SJCRH30 (cell line): ENCODE results near the gene RNF20. TPM values are rescaled to one million over a fixed set of nuclear protein-coding genes. Genes with fewer than 3 reads are reported as not detected.
A peak's percentile ranks its signal among the peaks of the same experiment; 100 is the strongest.

ENCODE experiments used
- DNase-seq, 2 experiments: peaks; one replicate each; pipeline ENCODE4 v3.0.0-alpha.2; 2015 to 2020
- H3K27ac ChIP-seq: fragments of 250-450 bp; sonication (Bioruptor Pico); 2 replicates; pipeline ENCODE4 v1.5.1; 2020; ENCODE audit warnings: mild to moderate bottlenecking, moderate library complexity
- H3K27me3 ChIP-seq: fragments of 250-450 bp; sonication (Bioruptor Pico); 2 replicates; pipeline ENCODE4 v1.5.1; 2020; ENCODE audit warnings: mild to moderate bottlenecking, moderate library complexity
- H3K36me3 ChIP-seq: fragments of 250-450 bp; sonication (Bioruptor Pico); 2 replicates; pipeline ENCODE4 v1.5.1; 2020; ENCODE audit warnings: mild to moderate bottlenecking, moderate library complexity
- H3K4me1 ChIP-seq: fragments of 250-450 bp; sonication (Bioruptor Pico); 2 replicates; pipeline ENCODE4 v1.5.1; 2020; ENCODE audit warnings: mild to moderate bottlenecking, moderate library complexity
- H3K4me3 ChIP-seq: fragments of 250-450 bp; sonication (Bioruptor Pico); 2 replicates; pipeline ENCODE4 v1.5.1; 2020; ENCODE audit warnings: mild to moderate bottlenecking, moderate library complexity
- H3K9me3 ChIP-seq: fragments of 250-450 bp; sonication (Bioruptor Pico); replicated peaks from 2 replicates; pipeline ENCODE4 v1.5.1; 2020; ENCODE audit warnings: mild to moderate bottlenecking, moderate library complexity
- total RNA-seq: library from RNA; depleted of rRNA; stranded (reverse); fragments of >200 nt; shearing (Covaris generic); gene quantifications from 2 replicates; pipeline ENCODE4 v1.2.3, GENCODE V29; 2014; rRNA removed

Gene RNF20, protein sequence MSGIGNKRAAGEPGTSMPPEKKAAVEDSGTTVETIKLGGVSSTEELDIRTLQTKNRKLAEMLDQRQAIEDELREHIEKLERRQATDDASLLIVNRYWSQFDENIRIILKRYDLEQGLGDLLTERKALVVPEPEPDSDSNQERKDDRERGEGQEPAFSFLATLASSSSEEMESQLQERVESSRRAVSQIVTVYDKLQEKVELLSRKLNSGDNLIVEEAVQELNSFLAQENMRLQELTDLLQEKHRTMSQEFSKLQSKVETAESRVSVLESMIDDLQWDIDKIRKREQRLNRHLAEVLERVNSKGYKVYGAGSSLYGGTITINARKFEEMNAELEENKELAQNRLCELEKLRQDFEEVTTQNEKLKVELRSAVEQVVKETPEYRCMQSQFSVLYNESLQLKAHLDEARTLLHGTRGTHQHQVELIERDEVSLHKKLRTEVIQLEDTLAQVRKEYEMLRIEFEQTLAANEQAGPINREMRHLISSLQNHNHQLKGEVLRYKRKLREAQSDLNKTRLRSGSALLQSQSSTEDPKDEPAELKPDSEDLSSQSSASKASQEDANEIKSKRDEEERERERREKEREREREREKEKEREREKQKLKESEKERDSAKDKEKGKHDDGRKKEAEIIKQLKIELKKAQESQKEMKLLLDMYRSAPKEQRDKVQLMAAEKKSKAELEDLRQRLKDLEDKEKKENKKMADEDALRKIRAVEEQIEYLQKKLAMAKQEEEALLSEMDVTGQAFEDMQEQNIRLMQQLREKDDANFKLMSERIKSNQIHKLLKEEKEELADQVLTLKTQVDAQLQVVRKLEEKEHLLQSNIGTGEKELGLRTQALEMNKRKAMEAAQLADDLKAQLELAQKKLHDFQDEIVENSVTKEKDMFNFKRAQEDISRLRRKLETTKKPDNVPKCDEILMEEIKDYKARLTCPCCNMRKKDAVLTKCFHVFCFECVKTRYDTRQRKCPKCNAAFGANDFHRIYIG
- 48.1 and 51.3 TPM in 2 replicates for total RNA-seq

DNA sequence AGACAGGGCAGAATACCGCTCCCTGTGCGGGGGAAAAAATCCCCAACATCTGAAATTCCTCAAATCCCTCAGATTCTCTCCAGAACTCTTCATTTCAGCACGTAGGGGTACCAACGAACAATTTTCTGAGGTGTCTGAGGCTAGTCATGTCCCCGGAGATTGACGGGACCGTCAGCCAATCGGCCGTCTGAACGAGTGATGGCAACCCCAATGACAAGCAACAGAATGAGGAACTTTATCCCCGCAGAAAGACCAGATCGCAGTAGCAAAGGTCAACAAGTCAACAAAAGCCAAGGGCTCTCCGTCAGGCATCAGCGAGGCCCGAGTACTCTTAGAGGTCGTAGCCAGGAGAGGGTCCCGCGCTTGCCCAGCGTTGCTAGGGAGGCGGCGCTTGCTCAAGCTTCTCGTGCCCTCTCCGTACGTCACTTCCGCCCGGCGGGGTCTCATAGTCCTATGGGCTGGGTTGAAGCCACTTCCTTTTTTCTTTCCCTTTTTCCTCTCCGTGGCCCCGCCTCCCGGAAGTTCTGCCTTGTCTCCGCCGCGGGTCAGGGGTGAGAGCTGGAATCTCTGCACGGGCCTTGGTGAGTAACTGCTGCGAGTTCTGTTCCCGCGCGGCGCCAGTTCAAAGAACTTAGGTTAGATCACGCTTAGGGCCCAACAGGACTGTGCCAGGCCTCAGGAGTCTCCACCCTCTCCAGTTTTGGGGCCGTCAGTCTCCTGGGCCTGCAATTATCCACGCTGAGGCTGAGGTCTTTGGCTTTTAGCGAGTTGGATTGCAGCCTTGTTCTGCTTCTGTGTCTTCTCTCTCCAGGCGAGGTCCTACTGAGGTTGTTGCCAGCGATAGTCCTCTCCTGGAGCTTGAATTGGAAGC, at the start of gene RNF20:
Gene RNF20 (plus strand): TSS at position 520 of the 871 bp plus-strand sequence. CDS start 1,571 bp downstream, outside the sequence.
- H3K4me1 ChIP-seq, result peaks cover 6% of the 10 kb centered on the region; the same call in 1 of the 2 replicates
- H3K4me3 ChIP-seq, result peak within 1 kb of the TSS; percentile 78
- peak within 1 kb of the TSS; percentile 89 for H3K27ac ChIP-seq
- H3K36me3 ChIP-seq, result peaks cover 22% of the 10 kb centered on the region
- peak; percentile 99 to 100 for DNase-seq
- H3K9me3 ChIP-seq, result no peaks in the 10 kb centered on the region
- no peaks in the 10 kb centered on the region for H3K27me3 ChIP-seq

DNA sequence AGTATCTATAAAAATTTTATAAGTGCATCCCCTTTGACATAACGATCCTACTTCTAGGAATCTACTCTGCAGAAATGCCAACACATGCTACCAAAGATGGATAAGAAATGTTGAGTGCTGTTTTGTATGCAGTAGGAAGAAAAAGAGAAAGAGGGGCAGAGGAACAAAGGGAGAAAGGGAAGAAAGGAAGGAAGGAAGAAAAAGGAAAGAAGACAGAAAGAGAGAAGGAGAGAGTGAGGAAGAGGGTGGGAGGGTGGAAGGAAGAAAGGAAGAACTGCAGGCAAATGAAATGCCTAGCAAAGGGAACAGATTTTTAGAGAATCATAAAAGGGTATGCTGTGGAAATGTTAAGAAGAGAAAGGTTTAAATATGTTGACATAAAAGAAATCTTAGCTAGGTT, 49.6 kb upstream of the RNF20 start:
- Histone ChIP-seq H3K4me1 (no peaks in the 10 kb centered on the region), H3K27me3 (no peaks in the 10 kb centered on the region), H3K9me3 (no peaks in the 10 kb centered on the region), H3K27ac (no peak overlapping the region), H3K36me3 (no peaks in the 10 kb centered on the region), H3K4me3 (no peak overlapping the region)
- no peak for DNase-seq

DNA sequence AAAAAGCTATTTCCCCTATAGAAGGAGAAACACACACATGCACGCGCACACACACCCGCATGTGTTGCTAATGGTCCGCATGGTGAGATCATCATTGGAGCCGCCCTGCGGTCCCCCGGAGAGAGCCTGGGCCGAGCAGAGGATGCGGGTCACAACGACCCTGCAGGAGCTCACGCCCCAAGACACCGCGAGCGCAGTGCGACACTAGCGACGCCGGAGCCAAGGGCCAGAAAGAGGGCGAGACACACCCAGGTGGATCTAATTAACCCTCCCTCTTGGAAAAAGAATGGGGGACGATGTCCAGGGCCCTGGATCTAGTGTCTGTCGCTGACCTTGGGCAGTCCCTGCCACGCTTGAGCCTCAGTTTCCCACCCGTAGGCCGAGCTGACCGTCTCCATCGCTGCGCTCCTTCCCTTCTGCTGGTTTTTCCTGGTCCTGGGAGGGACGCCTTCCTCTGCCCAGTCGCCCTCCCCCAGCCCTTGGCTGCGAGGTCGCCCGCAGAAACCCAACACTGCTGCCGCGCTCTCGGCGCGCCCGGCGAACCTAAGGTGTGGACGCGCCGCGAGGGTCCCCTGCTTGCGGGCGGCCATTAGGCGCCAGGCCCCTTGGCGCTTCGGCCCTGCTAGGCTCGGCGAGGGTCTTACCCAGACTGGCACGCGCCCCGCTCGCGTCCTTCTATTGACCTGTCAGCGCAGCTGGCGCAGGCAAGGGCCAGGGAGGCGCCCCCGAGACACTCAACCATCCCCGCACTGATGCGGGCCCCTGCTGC, 47.5 kb upstream of the RNF20 start:
- peak; percentile 61 for DNase-seq
- H3K27me3 ChIP-seq, result no peaks in the 10 kb centered on the region

DNA sequence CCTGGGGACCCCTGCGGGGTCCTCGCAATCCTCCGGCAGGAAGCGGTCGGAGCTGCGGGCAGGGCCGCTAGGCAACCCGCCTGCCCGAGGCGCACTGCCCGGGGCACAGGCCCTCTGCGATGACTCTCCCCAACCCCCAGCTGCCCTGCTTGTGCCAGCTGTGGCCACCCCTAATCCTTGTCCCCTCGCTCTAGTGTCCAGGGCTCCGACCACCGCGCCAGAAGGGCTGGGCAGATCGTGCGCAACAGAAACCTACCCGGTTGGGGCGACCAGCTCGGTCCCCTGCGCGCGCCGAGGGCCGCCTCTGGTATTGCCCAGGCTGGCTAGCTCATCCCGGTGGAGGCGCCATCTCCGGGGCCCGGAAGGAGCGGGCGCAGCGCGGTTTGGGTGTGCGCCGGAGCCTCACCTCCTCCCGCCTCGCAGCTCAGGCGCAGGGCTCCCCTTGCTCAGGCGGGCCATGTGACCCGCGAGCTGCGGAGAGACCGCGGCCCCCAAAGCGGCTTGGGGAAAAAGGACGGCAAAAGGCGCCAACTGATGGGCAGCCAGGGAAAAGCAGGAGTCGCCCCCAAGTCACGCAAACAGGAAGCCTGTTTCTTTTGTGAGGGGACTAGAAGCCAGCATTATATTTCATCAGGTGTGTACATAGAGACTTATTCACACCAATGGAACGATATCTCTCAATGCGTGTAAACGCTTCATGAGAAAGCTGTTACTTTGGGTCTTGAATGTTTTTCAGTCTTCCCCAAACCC, 46.8 kb upstream of the RNF20 start:
- no peaks in the 10 kb centered on the region for H3K9me3 ChIP-seq
- H3K27ac ChIP-seq, result peak overlapping the region; percentile 79
- DNase-seq, result peak; percentile 82 to 85
- H3K27me3 ChIP-seq, result no peaks in the 10 kb centered on the region
- H3K4me3 ChIP-seq, result peak overlapping the region; percentile 67
- H3K4me1 ChIP-seq, result no peaks in the 10 kb centered on the region
- H3K36me3 ChIP-seq, result no peaks in the 10 kb centered on the region

More for the DNA sequence above, 47.5 kb upstream of the RNF20 start:
- Histone ChIP-seq H3K4me3 (peak overlapping the region; percentile 67), H3K27ac (peak overlapping the region; percentile 79), H3K9me3 (no peaks in the 10 kb centered on the region), H3K4me1 (no peaks in the 10 kb centered on the region), H3K36me3 (no peaks in the 10 kb centered on the region)

DNA sequence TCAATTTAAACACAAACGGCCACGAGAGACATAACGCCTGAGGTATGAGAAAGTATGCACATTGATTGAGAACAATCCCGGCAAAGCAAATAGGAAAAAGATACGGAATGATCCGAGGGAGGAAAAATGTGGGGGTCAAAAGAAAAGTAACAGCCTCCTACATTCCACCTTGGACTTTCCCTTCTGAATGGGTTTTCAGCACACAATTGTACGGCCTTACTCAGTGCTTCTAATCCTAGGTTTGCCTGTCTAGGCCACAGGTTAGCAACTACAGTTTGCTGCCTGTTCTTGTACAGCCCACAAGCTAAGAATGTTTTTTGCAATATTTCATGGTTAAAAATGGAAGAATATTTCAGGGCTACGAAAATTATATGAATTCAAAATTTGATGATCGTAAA, 46.2 kb upstream of the RNF20 start:
- DNase-seq, result no peak
- peak overlapping the region; percentile 79 for H3K27ac ChIP-seq
- H3K27me3 ChIP-seq, result no peaks in the 10 kb centered on the region
- no peaks in the 10 kb centered on the region for H3K4me1 ChIP-seq
- H3K36me3 ChIP-seq, result no peaks in the 10 kb centered on the region
- peak overlapping the region; percentile 67 for H3K4me3 ChIP-seq
- no peaks in the 10 kb centered on the region for H3K9me3 ChIP-seq

DNA sequence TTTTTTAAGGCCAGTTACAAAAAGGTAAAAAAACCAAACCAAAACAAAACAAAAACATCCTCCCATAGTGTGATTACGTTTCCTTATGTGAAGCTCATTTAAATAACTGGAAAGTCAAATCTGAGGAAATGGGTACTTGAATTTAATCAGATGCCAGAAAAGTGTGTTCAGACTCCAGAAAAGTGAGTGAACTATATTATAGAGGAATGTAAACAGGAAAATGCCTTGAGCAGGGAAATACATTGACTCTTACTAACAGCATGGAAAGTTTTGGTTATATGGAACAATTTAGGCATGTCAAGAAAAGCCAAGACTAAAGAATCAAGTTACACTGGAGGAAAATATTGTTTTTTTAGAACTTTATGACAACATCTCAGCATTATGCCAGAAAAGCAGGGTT, 37.8 kb upstream of the RNF20 start:
- Histone ChIP-seq H3K27me3 (no peaks in the 10 kb centered on the region), H3K9me3 (no peaks in the 10 kb centered on the region), H3K27ac (no peak overlapping the region), H3K4me3 (no peak overlapping the region), H3K4me1 (peaks cover 11% of the 10 kb centered on the region), H3K36me3 (no peaks in the 10 kb centered on the region)
- DNase-seq, result peak in 1 of 2 experiments; percentile 57

DNA sequence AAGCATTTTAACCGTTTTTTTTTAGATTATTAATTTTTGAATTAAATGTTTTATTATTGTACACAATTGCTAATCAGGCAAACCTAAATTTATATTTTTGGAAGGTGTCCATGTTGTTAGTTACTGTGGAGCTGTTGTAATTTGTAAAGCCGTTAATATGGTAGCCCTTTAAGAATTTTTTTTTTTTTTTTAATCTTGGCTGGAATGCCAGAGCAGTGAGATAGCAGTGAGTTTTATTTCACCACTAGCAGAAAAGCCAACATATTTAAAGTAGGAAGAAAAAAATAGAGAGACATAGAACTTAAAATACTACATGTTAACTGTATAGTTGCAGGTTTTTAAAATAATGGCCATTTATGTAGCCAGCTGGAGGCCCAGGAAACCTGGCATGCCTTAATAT, 35.3 kb upstream of the RNF20 start:
- no peak for DNase-seq
- Histone ChIP-seq H3K27ac (no peak overlapping the region), H3K4me3 (no peak overlapping the region), H3K4me1 (peaks cover 11% of the 10 kb centered on the region), H3K9me3 (no peaks in the 10 kb centered on the region), H3K27me3 (no peaks in the 10 kb centered on the region), H3K36me3 (no peaks in the 10 kb centered on the region)

DNA sequence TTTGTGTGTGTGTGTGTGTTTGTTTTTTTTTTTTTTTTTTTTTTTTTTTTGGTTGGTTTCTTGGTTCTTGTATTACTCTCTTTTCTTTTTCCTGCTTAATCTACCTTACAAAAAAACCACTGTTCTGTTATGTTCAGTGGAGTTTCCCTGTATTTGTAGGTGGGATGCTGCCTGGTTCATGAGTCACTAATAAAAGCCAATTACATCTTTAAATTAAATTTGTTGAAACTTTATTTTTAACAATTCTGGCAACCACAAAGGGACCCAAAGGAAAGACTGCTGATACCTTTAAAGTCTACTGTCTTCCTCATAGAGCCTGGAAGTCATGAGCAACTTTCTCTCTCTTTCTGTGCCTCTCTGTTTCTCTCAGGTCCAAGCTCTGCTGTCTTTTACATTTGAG, 29.5 kb upstream of the RNF20 start:
- Histone ChIP-seq H3K36me3 (no peaks in the 10 kb centered on the region), H3K4me3 (no peak overlapping the region), H3K27me3 (no peaks in the 10 kb centered on the region; the same call in 1 of the 2 replicates), H3K27ac (no peak overlapping the region), H3K9me3 (0 out of 2 replicates have a peak, but pooled peaks cover 3% of the 10 kb centered on the region), H3K4me1 (no peaks in the 10 kb centered on the region)
- no peak for DNase-seq

DNA sequence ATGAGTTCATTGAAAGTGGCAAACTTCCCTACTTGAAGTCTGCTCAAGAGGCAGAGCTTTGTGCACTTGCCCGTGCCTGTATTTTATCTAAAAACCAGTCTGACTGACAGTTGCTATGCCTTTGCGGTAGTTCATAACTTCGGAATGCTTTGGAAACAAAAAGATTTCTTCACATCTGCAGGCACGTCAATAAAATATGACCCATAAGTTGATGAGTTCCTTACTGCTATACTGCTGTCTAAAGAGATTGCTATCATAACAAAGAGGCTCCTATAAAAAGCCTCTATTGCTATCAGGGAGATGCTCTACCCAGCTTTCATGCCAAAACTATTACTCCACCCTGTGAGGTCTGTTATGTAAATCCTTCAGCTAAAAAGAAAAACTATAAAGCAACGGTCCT, 25.4 kb upstream of the RNF20 start:
- H3K4me1 ChIP-seq, result no peaks in the 10 kb centered on the region
- no peak overlapping the region for H3K4me3 ChIP-seq
- no peak overlapping the region for H3K27ac ChIP-seq
- 0 out of 2 replicates have a peak, but pooled peaks cover 3% of the 10 kb centered on the region for H3K9me3 ChIP-seq
- no peaks in the 10 kb centered on the region for H3K36me3 ChIP-seq
- no peak for DNase-seq
- H3K27me3 ChIP-seq, result no peaks in the 10 kb centered on the region; the same call in 1 of the 2 replicates

DNA sequence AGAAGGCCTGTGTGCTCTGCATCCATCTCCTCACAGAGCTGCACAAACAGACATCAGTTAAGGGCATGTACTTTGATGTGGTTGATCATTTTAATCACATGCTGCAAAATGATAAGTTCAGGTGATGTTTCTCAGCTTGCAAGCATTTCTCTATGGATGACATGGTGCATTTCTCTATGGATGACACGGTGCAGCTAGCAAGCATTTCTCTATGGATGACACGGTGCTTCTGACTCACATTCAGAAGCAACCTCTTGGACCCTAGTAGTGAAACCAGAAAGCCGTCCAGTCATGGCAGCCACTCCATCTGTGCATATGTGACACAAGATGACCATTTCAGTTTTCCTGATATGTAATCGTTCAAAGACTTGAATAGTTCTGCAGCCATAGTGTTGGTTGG, 24.1 kb upstream of the RNF20 start:
- Histone ChIP-seq H3K4me1 (peaks cover 5% of the 10 kb centered on the region), H3K27me3 (no peaks in the 10 kb centered on the region; the same call in 1 of the 2 replicates), H3K4me3 (no peak overlapping the region), H3K27ac (no peak overlapping the region), H3K36me3 (no peaks in the 10 kb centered on the region), H3K9me3 (0 out of 2 replicates have a peak, but pooled peaks cover 3% of the 10 kb centered on the region)
- DNase-seq, result no peak

DNA sequence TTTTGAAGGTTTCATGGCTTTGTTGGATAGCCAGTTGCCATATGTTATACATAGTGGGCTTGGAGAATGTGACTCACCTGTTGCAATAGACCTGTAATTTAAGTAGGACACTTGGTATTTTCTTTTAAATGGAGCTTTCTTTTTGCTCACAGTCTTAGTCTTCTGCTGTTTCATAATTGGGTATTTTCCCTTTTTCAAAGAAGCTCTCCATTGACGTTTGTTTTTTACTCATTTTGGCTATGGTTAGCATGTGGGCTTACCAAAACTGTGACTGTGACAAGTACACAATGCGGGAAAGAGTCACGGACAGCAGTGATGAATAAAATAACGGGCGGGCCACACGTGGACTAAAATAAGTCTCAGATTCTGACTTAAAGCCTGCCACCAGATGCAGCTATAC, 23.2 kb upstream of the RNF20 start:
- Histone ChIP-seq H3K9me3 (no peaks in the 10 kb centered on the region), H3K36me3 (no peaks in the 10 kb centered on the region), H3K4me1 (peaks cover 5% of the 10 kb centered on the region), H3K27me3 (no peaks in the 10 kb centered on the region), H3K4me3 (no peak overlapping the region), H3K27ac (no peak overlapping the region)
- DNase-seq, result no peak

DNA sequence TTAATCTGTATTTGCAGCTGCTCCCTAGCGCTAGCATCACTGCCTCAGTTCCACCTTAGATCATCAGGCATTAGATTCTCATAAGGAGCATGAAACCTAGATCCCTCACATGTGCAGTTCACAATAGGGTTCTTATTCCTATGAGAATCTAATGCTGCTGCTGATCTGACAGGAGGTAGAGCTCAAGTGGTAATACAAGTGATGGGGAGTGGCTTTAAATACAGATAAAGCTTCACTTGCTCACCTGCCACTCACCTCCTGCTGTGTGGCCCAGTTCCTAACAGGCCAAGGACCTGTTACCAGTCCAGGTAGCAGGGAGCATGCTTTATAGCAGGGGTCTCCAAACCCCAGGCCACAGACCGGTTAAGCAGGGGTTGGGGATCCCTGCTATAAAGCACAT, 22.6 kb upstream of the RNF20 start:
- no peaks in the 10 kb centered on the region for H3K36me3 ChIP-seq
- no peaks in the 10 kb centered on the region for H3K27me3 ChIP-seq
- H3K27ac ChIP-seq, result no peak overlapping the region
- H3K4me3 ChIP-seq, result no peak overlapping the region
- no peak for DNase-seq
- no peaks in the 10 kb centered on the region for H3K9me3 ChIP-seq
- peaks cover 5% of the 10 kb centered on the region for H3K4me1 ChIP-seq

DNA sequence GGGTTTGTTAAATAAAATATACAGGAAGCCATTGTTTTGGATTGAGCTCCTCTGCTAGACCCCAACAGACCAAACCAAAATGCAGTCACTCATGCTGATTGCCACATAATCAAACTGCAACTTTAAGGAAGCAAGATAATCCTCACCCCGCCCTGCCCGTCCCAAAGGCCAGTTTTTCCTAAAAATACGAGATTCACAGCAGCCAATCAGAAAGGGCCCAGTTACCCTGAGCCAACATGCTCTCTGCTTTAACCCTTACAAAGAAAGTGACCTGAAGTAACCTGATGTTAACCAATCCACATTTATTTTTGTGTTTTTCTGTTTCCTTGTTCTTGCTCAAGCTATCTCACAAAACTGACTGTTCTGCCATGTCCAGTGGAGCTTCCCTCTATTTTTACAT, 21.5 kb upstream of the RNF20 start:
- no peak for DNase-seq

More for the DNA sequence above, 21.5 kb upstream of the RNF20 start:
- no peak overlapping the region for H3K4me3 ChIP-seq
- peaks cover 5% of the 10 kb centered on the region for H3K4me1 ChIP-seq
- H3K9me3 ChIP-seq, result no peaks in the 10 kb centered on the region
- H3K27me3 ChIP-seq, result no peaks in the 10 kb centered on the region; the same call in 1 of the 2 replicates
- no peaks in the 10 kb centered on the region for H3K36me3 ChIP-seq
- no peak overlapping the region for H3K27ac ChIP-seq
